Right lobe of liver (tissue), 4 donors: ENCODE results near the gene TMEM220.

Source experiments
- CTCF ChIP-seq, 4 donors: fragments of 200-600 bp in 3 of 4; fragments of 450-650 bp in 1 of 4; IDR thresholded peaks; one replicate each; pipeline versions ENCODE4 v1.5.1 to v1.8.0; 2016 to 2022; ENCODE audit warnings: antibody characterized with exemption in 4 of 4, mild to moderate bottlenecking in 2 of 4
- POLR2A ChIP-seq: fragments of 450-650 bp; IDR thresholded peaks from one replicate; pipeline ENCODE4 v1.6.1; 2017; ENCODE audit warnings: antibody characterized with exemption, mild to moderate bottlenecking
- donor health status: DM: no; HTN: no; CAD: no.
- donor health status: DM: no; HTN: no; CAD: no.
- donor health status: DM: no; HTN: yes; CAD: no.

DNA sequence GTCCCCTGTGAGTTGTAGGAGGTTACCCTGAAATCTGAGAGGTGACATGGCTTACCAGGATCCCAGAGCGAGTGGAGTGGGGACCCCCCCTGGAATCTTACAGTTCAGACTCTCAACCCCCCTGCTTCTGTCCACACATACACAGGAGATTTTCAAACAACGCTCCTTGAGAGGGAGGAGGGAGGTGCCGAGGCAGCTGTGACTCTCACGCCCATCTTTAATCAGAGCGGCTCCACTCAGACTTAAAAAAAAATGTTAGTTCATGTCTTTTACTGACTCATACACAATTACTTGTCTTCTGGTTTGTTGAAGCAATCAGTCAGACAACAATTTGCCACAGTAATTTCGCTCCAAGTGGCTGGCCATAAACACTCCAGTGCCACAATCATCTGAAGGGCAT, 15.4 kb upstream of the TMEM220 start:
- no peak for TF ChIP-seq CTCF (IDR thresholded peaks at IDR 0.05)
- TF ChIP-seq POLR2A: no peak
